ENCODE data around the gene PPP1CA.
A peak's percentile ranks its signal among the peaks of the same experiment; 100 is the strongest.
"Not testable (repeated sequence)": the region's sequence is repeated elsewhere in the genome, so short reads cannot be mapped to it uniquely, and the experiment has no call there.

PPP1CA gene

GRCh38 chr11:67416416-67417335, 15.0 kb upstream of the PPP1CA start:
- peak; percentile 59 for DNase-seq

- DNase-seq: no peak
Measured at GRCh38 chr11:67415501-67416304, 14.0 kb upstream of the PPP1CA start, which contains the start of gene CARNS1. TSS of gene CARNS1 (plus strand) at chr11:67415678. CDS start at chr11:67416200, 522 bp downstream.

- no peak for DNase-seq
Measured at GRCh38 chr11:67413266-67413849, 11.7 kb upstream of the PPP1CA start.

GRCh38 chr11:67412495-67413179, 11.0 kb upstream of the PPP1CA start:
- no peak for DNase-seq

GRCh38 chr11:67411785-67412152, 10.1 kb upstream of the PPP1CA start:
- DNase-seq: no peak

GRCh38 chr11:67410984-67411784, 9.5 kb upstream of the PPP1CA start:
- no peak for DNase-seq

- DNase-seq: no peak
Measured at GRCh38 chr11:67410369-67410831, 8.7 kb upstream of the PPP1CA start.

- no peak for DNase-seq
Measured at GRCh38 chr11:67409781-67410368, 8.2 kb upstream of the PPP1CA start.

GRCh38 chr11:67409261-67409666, 7.6 kb upstream of the PPP1CA start:
- peak; percentile 39 for DNase-seq

GRCh38 chr11:67408437-67409200, 7.0 kb upstream of the PPP1CA start:
- DNase-seq: no peak

- DNase-seq: no peak
Measured at GRCh38 chr11:67407688-67408163, 6.1 kb upstream of the PPP1CA start.

GRCh38 chr11:67406969-67407687, 5.5 kb upstream of the PPP1CA start:
- no peak for DNase-seq

GRCh38 chr11:67406420-67406968, 4.8 kb upstream of the PPP1CA start:
- no peak for DNase-seq

GRCh38 chr11:67405688-67406339, 4.2 kb upstream of the PPP1CA start:
- DNase-seq: no peak

GRCh38 chr11:67405196-67405567, 3.5 kb upstream of the PPP1CA start:
- DNase-seq: no peak

GRCh38 chr11:67404515-67405195, 3.0 kb upstream of the PPP1CA start:
- DNase-seq: peak; percentile 52

GRCh38 chr11:67403085-67403484, 1.4 kb upstream of the PPP1CA start:
- not testable (repeated sequence) for DNase-seq

- not testable (repeated sequence) for DNase-seq
Measured at GRCh38 chr11:67402192-67402839, 658 bp upstream of the PPP1CA start.

Measured in stimulated activated naive CD4-positive, alpha-beta T cell treated with Interleukin-2 at 50 U/mL for 16 hours (primary cell).